Activated effector memory CD4-positive, alpha-beta T cell treated with anti-CD3 and anti-CD28 coated beads, Interleukin-2, amount 50 U/mL, for 16 hours (primary cell): ENCODE measurements around the gene EXOSC7.
A peak's percentile ranks its signal among the peaks of the same experiment; 100 is the strongest.
"Not testable (repeated sequence)": the region's sequence is repeated elsewhere in the genome, so short reads cannot be mapped to it uniquely, and the experiment has no call there.

Experiments used
- DNase-seq: peaks from one replicate; pipeline ENCODE4 v3.0.0-alpha.2; 2020

EXOSC7 gene

DNA sequence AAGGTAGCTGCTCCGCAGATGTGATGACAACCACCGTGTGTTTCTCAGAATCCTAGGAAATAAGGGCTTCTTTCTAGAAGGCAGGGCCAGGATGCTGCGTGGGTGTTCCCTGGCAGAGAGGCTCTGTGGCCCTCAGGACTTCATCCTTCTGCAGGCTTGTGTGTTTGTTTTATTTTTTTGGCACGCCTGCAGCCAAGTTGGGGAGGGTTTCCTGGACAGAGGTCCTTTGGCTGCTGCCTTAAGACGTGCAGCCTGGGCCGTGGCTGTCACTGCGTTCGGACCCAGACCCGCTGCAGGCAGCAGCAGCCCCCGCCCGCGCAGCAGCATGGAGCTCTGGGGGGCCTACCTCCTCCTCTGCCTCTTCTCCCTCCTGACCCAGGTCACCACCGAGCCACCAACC, 50.0 kb downstream of the EXOSC7 start, which contains the start of gene CLEC3B:
CLEC3B (plus strand) TSS at position 266 of the 400 bp plus-strand sequence; CDS start at position 326, 60 bp downstream.
- DNase-seq: no peak

DNA sequence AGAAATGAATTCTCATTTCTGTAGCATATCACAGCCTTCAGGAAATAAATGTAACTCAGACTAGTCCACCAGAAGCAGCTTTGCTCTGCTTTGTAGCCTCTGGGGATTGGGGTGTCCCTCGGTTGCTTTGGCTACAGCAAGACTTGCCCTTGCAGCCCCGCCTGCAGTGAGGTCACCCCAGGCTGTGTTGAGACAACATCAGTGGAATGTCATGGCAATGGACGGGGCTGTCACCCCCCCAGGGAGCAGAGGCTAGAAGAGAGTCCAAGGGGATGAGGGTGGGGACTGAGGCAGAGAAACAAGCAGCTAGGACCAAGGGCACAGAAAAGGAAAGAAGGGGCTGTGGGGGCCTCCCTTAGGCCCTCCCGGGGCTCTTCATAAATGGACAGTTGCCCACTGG, 50.9 kb downstream of the EXOSC7 start:
- no peak for DNase-seq

DNA sequence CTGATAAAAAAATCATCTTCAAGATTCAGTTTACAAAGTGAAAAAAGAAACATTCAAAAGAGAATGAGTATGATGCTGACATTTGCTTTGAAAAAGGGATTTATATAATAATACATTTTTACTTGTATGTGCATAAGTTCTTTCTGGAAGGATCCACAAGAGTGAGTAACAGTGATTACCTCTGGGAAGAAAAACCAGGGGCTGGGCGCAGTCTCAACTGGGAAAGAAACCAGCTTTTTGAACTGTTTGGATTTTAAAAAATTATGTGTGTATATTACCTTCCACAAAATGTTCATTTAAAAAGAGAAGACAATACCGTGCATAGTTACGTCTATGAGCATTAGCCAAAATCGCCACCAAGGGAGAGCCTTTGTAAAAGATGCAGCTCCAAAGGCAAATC, 51.4 kb downstream of the EXOSC7 start:
- no peak for DNase-seq

DNA sequence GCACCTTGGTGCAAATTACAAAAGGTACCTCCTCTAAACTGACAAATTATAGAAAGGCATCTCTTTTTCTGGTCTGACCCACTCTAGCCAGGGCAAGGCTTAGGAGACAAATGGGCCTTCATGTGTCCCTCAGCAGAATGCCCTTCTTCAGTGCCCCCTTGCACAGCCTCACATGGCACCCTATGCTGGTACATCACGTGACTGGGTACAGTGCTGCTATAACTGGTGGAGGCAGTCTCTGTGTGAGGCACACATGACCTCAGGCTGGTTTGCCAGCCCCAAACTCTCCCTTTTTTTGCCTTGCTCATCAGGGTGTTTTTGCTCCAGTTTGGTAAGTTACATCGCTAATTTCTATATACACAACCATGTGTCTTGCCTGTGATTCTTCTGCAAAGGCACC, 53.2 kb downstream of the EXOSC7 start:
- DNase-seq: no peak

DNA sequence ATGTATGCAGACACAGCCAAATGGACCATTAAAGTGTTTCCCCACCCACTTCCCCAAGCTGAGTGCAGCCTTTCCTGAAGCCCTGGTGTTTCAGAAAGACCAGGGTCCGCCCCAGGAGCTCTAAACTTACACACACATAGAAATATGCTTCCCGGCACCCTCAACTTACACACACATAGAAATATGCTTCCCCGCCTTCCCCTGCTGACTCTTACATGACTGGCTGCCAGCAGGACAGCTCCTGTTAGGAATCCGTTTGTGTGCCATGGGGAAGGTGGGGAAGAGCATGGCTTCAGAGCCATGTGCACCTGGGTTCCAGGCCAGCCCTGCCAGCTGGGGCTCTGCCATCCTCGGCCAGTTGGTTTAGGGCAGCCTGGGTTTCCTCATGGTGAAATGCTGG, 53.6 kb downstream of the EXOSC7 start:
- DNase-seq: no peak

DNA sequence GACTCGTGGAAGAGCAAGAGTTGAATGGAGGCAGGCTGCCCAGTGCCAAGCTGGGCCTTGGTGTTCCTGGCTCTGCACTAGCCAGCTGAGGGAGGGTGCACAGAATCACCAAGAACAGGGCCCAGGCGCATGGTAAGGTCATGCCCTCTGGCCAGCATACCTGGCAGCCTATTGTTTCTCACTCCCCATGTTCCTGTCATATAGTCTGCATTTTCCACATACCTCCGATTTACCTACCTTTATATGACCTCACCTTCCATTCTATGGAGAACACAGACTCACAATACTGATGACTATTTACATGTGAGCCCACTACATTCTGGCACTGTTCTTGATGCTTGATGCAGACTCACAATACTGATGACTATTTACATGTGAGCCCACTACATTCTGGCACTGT, 55.5 kb downstream of the EXOSC7 start:
- DNase-seq: no peak

DNA sequence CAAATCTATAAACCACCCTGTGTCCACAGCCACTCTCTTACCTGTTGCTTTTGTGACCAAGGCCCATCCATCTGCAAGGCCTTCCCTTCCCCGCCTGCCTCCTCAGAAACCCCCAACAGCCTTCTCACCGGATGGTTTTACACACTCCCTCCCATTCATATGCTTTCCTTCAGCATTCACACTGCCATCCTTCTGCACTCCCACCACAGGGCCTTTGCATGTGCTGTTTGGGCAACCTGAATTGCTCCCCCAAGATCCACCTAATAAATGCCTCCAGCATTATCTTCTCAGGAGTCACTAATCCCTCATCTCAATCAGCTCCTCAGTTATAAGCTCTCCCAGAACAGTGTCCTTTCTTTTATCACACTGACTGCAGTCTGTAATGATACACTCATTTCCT, 56.1 kb downstream of the EXOSC7 start:
- DNase-seq: no peak

DNA sequence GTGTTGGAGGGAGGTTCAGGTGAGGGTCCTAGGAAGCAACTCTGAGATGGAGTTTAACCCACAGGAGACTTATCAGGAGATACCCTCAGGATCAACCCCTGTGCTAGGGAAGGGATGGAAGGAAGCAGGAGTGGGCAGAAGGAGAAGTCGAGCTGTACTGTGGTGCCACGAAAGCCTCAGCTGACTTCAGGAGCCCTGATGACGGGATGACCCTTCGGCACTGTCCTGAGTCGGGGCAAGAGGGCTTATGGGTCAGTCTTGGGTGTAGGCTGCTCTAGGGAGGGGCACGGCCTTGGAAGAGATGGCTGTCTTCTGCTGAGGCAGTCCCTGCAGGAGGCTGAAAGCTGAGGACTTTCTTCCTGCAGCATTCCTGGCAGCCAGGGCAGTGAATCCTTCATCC, 57.7 kb downstream of the EXOSC7 start:
- DNase-seq: no peak

DNA sequence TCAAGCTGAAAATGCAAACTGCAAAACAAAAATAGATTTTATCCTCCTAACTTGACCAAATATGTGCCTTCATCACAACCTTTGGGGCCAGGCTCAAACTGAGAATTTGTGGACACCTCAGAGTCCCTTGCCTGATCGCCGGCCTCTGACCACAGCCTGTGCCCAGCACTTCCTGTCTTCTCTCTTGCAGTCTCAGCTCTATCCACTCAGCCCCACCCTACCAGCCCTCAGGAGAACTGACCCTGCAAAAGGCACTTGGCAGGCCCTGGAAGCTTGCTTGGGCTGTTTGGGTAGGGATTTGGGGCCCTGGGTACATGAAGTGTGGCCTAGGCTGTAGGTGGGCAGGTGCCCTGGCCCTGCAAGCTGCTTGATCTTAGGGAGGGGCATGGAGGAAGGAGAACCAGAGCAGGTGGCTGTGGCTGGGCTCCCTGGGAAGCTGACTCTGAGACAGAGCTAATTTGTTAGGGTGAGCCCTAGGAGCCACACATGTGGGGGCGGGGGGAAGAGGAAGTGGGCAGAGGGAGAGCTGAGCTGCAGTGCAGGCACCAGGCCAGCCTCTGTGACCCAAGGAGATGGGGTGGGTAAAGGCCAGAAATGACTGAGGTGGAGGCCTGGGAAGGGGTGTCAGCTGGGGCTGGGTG, 58.7 kb downstream of the EXOSC7 start:
- DNase-seq: peak; percentile 67

DNA sequence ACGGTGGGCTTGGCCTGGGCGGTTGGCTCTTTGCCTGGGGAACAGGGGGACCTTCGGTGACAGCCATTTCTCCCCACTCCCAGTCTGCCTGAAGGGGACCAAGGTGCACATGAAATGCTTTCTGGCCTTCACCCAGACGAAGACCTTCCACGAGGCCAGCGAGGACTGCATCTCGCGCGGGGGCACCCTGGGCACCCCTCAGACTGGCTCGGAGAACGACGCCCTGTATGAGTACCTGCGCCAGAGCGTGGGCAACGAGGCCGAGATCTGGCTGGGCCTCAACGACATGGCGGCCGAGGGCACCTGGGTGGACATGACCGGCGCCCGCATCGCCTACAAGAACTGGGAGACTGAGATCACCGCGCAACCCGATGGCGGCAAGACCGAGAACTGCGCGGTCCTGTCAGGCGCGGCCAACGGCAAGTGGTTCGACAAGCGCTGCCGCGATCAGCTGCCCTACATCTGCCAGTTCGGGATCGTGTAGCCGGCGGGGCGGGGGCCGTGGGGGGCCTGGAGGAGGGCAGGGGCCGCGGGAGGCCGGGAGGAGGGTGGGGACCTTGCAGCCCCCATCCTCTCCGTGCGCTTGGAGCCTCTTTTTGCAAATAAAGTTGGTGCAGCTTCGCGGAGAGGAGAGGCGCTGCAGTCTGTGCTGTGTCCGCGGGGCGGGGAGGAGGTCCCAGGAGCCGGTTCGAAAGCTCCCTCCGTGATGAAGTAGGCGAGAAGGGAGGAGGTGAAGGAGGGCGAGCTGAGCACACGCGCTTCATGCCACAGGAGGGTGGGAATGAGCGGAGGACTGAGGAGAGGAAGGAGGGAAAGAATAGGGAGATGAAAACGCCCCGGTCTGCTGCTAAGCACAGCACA, 59.6 kb downstream of the EXOSC7 start:
- peak; percentile 69 for DNase-seq

DNA sequence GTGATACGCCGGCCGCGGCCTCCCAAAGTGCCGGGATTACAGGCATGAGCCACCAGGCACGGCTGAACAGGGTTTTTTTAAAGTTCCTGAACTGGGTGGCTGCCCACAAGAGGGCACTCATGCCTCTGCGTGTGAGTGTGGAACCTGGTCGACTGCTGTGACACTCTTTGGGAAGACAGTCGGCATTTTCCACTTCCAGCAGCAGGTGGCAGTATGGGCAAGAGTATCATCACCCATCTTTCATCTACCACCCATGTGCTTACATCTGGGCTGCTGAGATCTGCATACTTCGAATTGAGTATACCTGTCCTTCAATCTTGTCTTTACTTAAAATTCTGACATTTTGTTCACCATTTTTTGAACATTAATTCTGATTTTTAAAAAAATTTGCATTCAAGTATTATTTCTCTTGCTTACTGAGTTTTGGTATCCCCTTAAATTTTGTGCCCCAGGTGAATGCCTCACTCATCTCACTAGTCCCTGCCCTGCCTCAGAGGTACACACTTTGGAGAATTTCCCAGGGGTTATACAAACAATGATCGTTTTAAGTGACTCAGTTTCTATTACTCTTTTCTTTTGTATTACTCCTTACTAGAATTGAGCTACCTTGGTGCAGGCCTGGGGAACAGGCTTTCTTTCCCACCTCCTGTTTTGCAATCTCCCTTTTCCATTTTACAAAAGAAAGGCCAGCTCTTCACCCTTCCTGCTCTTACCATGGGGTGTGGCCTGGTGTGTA, 61.8 kb downstream of the EXOSC7 start:
- peak; percentile 95 for DNase-seq

DNA sequence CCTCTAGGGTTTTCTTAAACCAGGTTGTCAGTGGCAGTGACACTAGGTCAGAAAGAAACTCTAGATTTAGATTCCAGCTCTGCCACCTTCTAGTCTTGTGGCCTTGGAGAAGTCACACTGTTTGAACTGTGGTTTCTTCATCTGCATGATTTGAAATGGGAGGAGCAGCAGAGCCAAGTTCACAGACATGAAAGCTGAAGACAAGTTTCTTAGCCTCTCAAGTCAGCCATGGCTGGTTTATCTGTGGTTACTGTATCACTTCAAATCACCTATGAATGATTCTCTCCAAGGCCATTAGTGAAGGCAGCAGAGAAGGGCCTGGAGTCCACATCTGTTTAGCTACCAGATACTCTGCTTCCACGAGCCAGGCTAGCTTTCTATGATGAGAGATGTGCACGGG, 65.6 kb downstream of the EXOSC7 start:
- DNase-seq: no peak

DNA sequence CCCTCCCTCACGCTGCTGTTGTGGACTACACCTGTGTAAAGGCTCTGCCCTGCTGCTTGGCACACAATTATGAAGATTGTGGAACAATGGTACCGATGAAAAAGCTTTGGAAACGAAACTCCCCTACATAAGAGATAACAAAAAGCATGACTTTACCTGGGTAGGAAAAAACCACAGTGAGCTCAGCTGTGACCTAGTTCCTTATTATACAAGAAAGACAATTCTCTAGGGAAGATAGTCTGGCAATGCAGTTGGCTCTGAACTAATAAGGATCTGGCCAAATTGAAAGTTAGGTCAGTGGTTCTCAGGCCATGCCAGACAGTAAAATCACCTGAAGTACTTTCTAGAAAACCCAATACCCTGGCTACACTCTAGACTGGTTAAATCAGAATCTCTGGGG, 66.1 kb downstream of the EXOSC7 start:
- no peak for DNase-seq

DNA sequence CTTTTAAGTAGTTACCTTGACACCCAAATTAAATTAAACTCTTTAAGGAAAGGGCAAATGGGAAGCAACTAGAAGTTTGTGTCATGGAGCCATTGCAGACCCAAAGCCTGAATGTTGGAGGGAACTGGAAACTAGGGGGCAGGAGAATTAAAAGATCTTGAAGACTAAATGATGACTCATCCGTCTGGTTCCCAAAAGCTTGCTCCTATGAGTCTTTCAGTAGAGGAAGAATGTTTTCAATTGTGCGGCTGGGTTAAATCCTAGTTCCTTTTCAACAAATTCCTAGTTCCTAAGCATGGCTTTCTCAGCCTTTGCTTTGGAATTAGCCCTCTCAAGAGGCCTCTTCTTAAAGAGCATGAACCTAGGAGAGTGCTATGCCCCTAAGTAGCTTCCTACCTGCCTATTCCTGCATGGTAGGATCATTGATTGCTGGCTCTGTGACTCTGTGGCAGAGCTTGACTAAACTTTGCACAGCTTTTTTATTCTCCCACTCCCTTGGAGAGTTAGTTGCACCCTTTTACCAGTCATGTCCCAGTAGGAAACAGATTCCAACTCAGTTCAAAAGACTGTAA, 67.8 kb downstream of the EXOSC7 start:
- no peak for DNase-seq

DNA sequence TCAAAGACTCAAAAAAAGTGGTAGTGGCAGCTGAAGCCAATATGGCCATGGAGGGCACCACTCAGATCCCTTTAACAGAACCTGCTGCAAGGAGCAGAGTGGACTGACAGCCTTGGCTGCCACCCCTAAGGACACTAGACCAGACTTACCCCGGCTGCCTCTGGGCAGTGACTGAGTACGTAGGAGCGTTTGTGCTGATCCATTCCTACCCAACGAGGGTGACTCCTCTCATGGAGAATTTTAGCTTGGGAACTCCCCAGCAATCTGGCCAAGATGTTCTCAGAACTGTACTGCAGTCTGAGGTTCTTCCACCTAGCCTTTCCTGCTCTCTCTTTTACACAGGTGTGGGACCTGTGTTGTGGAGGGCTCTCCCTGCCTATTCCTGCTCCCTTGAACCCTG, 72.2 kb downstream of the EXOSC7 start:
- DNase-seq: no peak

DNA sequence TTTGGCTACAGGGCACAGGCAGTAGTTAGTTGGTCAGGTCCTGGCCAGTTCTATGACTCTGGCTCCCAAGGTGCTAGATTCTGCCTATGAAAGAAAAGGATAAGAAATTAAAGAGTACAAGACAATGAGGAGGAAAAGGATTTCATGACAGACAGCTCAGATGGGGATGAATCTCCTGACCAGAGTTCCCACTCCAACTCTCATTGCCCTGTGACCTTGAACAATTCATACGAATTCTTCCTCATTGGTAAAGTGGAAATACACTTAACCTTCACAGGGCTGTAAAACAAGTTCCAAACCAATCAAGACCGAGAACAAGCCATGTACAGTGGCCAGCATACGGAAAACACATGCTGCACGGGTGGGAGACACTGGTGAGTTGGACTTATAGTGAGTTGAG, 73.8 kb downstream of the EXOSC7 start:
- no peak for DNase-seq

DNA sequence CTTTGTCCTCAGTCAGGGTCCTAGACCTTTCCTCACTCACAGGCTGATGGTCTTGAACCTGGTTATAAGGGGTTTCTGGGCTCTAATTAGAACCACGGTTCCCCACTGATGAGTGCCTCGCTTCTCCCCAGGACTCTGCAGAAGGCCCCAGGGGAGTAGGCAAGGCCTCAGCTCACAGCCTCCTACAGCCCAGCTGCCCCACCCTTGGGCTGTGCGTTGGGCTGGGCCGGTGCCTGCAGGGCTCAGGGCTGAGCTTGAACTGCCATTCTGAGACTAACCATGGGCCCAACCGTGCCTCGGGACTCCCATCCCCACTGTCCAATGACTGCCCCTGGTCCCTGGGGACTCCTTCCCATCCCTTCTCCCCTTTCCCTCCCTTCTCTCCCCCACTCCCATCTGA, 75.6 kb downstream of the EXOSC7 start:
- DNase-seq: no peak

DNA sequence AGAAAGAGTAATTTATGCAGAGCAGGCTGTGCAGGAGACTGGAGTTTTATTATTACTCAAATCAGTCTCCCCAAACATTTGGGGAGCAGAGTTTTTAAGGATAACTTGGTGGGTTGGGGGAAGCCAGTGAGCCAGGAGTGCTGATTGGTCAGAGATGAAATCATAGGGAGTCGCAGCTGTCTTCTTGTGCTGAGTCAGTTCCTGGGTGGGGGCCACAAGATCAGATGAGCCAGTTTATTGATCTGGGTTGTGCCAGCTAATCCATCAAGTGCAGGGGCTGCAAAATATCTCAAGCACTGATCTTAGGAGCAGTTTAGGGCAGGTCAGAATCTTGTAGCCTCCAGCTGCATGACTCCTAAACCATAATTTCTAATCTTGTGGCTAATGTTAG, 77.8 kb downstream of the EXOSC7 start:
- DNase-seq: not testable (repeated sequence)

DNA sequence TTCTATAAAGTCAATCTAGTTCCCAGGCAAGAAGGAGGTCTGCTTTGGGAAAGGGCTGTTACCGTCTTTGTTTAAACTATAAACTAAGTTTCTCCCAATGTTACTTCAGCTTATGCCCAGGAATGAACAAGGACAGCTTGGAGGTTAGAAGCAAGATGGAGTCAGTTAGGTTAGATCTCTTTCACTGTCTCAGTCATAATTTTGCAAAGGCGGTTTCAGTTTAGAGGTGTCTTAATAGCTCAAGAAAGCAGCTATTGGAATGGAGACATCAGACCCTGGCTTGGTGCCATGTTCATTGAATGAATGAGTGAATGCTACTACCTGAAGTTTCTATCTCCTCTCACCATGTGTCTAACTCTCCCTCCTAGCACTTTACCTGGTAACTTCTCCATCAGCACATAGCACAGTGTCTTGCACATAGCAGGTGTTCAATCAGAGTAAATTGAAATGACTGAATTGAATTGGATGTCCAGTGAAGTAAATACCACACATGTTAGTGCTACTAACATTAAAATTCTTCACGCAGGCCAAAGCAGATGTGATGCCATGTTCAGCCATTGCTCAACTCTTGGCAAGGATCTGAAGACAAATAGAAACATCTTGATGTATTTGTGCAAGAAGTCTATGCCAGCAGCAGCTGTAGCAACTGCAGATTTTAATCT, 78.3 kb downstream of the EXOSC7 start:
- no peak for DNase-seq

DNA sequence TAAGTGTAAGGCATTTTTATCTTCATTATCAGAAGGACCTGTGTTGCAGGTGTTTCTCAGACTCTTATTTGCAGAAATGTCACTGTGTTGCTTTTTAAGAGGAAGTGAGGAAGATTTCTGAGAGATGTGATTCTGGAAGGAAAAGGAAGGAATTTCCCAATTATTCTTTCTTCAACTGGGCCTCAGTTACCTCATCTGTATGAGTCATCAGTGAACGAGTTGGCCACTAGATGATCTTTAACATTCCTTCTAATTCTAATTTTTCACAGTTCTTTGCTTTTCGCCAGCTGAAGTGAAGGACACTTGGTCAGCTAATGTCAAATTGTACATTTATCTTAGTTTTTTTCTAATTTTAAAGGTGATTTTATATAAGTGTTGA, 79.0 kb downstream of the EXOSC7 start:
- no peak for DNase-seq

DNA sequence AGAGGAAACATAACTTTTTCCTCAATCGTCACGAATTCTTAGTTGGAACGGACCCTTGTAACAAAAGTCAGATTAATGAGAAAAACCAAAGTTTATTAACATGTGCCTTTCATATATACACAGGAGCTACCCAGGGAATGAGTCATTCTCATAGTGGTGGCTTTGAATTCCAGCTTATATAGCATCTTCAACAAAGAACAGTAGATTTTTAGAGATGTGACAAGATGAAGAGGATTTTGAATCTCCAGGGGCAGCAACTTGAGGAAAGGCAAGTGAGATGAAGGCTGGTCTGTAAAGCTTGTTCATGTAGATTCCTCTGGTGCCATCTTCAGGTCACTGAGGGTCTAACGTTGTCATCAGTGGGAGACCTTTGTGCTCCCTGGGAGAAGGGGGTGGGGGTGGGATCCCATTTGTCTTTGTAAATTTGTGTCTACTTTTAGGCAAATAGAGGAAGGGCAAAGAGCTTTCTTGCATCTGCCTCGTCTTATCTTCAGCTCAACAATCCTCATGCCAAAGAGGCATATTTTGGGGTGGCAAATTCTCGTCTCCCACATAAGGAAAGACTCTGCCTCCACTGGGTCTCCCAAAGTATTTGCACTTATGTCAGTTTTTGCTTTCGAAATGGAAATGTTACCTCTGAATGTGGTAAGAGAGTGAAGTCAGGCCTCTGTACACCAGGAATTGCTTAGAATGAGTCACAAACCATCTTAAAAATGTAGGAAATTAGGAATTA, 79.5 kb downstream of the EXOSC7 start:
- DNase-seq: no peak

DNA sequence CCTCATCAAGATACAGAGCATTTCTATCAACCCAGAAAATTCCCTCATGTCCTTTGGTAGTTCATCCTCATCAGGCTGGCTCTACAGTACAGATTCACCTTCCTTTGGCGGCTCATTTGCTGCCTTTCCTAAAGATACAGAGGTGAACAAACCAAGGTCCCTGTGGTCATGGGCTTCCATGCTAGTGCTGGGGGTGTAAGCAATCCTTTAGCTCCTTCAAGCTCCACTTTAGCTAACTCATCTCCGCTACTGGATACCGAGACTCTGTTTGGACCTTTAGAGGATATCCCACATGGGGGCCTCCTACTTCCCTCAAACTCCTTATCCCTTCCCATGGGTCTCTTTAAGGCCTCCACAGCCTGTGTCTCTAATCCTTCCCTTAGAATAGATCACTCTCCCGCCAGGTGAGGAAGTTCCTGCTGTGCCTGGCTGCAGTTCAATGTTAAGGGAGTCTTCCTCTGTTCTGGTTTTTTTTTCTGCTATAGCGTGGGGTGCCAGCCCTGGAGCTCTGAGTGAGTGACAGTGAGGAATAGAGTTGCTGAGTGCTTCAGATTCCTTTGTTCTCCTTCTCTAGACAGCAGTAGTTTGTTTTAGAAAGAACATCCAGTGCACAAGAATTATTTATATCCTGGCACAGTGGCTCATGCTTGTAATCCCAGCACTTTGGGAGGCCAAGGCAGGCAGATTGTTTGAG, 80.7 kb downstream of the EXOSC7 start:
- DNase-seq: no peak
